Cardiac muscle cell (in vitro differentiated cells and primary cell): ENCODE data around the gene UBE2E1. TPM values are rescaled to one million over a fixed set of nuclear protein-coding genes. Genes with fewer than 3 reads are reported as not detected.

Experiments used
- DNase-seq, 2 donors: peaks; one replicate each; pipeline versions ENCODE4 v3.0.0 to v3.0.0-alpha.2; 2010 to 2017; ENCODE audit warnings: low read depth in 1 of 2, low spot score in 1 of 2
- H3K27ac ChIP-seq: fragments of 200-600 bp; sonication (generic); 2 replicates; pipeline ENCODE4 v1.5.1; 2016
- H3K27me3 ChIP-seq: fragments of 200-600 bp; sonication (generic); 2 replicates; pipeline ENCODE4 v1.6.0; 2016; ENCODE audit warnings: control low read depth
- H3K36me3 ChIP-seq: fragments of 200-600 bp; sonication (generic); 2 replicates; pipeline ENCODE4 v1.5.1; 2016; ENCODE audit warnings: control low read depth
- H3K4me1 ChIP-seq: fragments of 200-600 bp; sonication (generic); 2 replicates; pipeline ENCODE4 v1.8.1; 2017; ENCODE audit warnings: low read depth, mild to moderate bottlenecking, mixed run types
- H3K4me3 ChIP-seq: fragments of 200-600 bp; sonication (generic); 2 replicates; pipeline ENCODE4 v1.5.1; 2016; ENCODE audit warnings: mild to moderate bottlenecking
- H3K9me3 ChIP-seq: fragments of 200-600 bp; sonication (generic); 2 replicates; pipeline ENCODE4 v1.5.1; 2017; ENCODE audit warnings: low read depth, mild to moderate bottlenecking, control low read depth
- CTCF ChIP-seq: IDR thresholded peaks from 2 replicates; pipeline ENCODE4 v1.5.1; 2012; ENCODE audit warnings: low read depth, mild to moderate bottlenecking, low read length
- polyA plus RNA-seq: library from polyadenylated mRNA; unstranded; fragments of >200 nt; fragmentation: Nextera tagmentation; extraction: Ambion mirVana; gene quantifications from 2 replicates; pipeline ENCODE4 v1.2.1, GENCODE V29; 2016
- total RNA-seq: library from RNA; depleted of rRNA; stranded (reverse); fragments of >200 nt; gene quantifications from 2 replicates; pipeline ENCODE4 v1.2.3, GENCODE V29; 2016

The UBE2E1 gene
- total and polyA plus RNA-seq, 2 experiments from 2014 or later = 33.5 to 198 TPM

GRCh38 chr3:23781871-23782270, 23.9 kb upstream of the UBE2E1 start:
- Histone ChIP-seq H3K4me1 (no peaks in the 10 kb centered on the region), H3K9me3 (no peaks in the 10 kb centered on the region), H3K36me3 (no peaks in the 10 kb centered on the region), H3K4me3 (no peak overlapping the region), H3K27ac (no peak overlapping the region), H3K27me3 (no peaks in the 10 kb centered on the region)
- no peak for TF ChIP-seq CTCF
- DNase-seq = no peak

DNA sequence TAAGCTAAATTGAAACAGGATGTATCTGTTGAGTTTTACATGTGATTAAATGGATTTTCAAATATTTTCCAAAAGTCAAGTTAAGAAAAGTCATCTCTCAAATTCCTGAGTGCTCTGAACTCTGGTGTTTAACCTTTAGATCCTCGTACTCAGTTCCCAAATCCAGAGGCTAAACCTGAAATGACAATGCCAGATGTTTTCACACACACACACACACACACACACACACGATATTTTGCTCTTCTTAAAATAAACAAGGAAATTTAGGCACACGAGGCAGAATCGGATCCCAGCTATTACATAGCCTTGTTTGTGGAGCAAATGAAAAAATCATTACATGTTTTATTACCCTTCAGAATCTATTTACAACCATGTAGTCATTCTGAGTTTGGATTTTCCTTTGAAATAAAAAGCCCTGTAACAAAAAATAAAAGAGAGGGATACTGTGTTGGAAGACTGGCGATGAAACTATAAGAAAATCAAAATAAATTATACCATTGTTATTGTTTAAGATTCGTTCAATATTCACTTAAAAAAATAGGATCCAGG, 20.6 kb upstream of the UBE2E1 start:
- Histone ChIP-seq H3K27me3 (no peaks in the 10 kb centered on the region), H3K4me3 (no peak overlapping the region), H3K36me3 (no peaks in the 10 kb centered on the region), H3K27ac (no peak overlapping the region), H3K9me3 (no peaks in the 10 kb centered on the region), H3K4me1 (no peaks in the 10 kb centered on the region)
- DNase-seq = no peak
- no peak for TF ChIP-seq CTCF

DNA sequence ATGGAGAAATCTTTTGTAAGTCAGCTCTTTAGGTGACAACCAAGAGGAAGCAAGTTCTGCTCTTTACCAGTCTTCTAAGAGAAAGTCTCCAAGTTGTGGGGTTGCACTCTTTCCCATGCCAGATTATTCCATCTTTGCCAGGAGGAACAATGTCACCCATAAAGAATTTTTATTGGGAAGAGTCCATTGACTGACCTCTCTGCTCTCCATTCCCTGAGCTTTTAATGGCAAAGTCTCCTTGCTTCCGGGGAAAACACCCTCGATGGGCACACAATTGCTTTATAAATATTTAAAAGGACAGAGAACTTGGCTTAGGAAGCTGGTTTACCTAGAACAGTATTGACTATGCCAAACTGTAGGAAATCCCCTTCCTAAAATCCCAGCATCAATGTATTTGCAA, 19.9 kb upstream of the UBE2E1 start:
- Histone ChIP-seq H3K27ac (no peak overlapping the region), H3K9me3 (no peaks in the 10 kb centered on the region), H3K4me1 (no peaks in the 10 kb centered on the region), H3K27me3 (no peaks in the 10 kb centered on the region), H3K4me3 (no peak overlapping the region), H3K36me3 (no peaks in the 10 kb centered on the region)
- no peak for DNase-seq
- TF ChIP-seq CTCF = no peak

GRCh38 chr3:23791678-23792077, 14.1 kb upstream of the UBE2E1 start:
- no peak for DNase-seq
- no peaks in the 10 kb centered on the region for H3K36me3 ChIP-seq
- no peaks in the 10 kb centered on the region for H3K9me3 ChIP-seq
- no peak overlapping the region for H3K27ac ChIP-seq
- no peaks in the 10 kb centered on the region for H3K27me3 ChIP-seq
- H3K4me3 ChIP-seq = no peak overlapping the region
- H3K4me1 ChIP-seq = no peaks in the 10 kb centered on the region
- no peak for TF ChIP-seq CTCF

DNA sequence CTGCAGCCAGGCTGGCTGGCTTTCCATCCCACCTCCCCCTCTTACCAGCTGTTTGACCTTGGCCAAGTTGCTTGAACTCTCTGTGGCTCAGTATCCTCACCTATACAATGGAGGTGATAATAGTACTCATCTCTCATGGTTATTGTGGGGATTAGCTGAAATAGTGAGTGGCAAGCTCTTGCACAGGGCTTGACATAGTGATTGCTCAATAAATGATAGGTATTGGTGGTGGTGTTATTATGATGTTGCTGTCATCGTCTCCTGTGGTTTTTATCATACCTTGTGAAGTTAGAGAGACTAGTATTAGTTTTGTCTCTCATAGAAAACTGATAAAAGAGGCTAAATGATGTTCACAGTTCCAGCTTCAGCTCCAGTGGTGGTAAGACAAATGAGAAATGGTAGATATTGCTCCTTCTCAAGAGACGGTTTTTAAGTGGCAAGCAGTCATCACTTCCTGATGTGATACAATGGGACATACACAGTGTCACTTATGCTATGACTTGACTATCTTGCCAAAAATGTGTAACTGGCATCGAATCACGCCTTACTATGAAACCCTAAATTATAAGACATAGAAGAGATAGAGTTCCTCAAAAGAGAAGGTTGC, 12.1 kb upstream of the UBE2E1 start:
- H3K27ac ChIP-seq = no peak overlapping the region
- H3K27me3 ChIP-seq = no peaks in the 10 kb centered on the region
- no peak for DNase-seq
- H3K4me3 ChIP-seq = no peak overlapping the region
- no peaks in the 10 kb centered on the region for H3K4me1 ChIP-seq
- no peaks in the 10 kb centered on the region for H3K9me3 ChIP-seq
- no peaks in the 10 kb centered on the region for H3K36me3 ChIP-seq
- no peak for TF ChIP-seq CTCF

DNA sequence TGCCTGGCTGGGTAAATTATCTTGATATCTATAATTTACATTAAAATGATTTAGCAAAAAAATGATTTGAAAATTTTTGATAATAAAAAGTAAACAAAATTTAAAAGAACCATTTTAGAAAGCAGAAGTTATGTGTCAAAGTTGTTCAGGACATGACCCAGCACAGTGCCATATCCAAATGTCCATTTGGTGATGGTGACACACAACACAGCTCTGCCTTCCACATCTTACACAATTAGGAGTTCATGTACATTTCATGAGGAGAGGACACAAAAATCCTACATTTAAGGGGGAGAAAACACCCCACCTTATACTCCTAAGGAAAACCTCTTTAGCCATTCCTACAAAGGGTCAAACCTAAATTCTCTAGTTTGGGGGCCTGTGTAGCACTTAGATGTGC, 10.7 kb upstream of the UBE2E1 start:
- Histone ChIP-seq H3K9me3 (no peaks in the 10 kb centered on the region), H3K4me3 (no peak overlapping the region), H3K36me3 (no peaks in the 10 kb centered on the region), H3K4me1 (no peaks in the 10 kb centered on the region), H3K27ac (no peak overlapping the region), H3K27me3 (no peaks in the 10 kb centered on the region)
- TF ChIP-seq CTCF = no peak
- no peak for DNase-seq
